Measurements from ENCODE around the gene ADA.

The ADA gene

GRCh38 chr20:44637042-44637441, 14.5 kb downstream of the ADA start:
- no peak for TF ChIP-seq CTCF (IDR thresholded peaks at IDR 0.05; ENCODE audit: insufficient read depth, missing control alignments)
- FAIRE-seq (no peak), DNase-seq (ENCODE audit: insufficient read length, low spot score) (no peak)

DNA sequence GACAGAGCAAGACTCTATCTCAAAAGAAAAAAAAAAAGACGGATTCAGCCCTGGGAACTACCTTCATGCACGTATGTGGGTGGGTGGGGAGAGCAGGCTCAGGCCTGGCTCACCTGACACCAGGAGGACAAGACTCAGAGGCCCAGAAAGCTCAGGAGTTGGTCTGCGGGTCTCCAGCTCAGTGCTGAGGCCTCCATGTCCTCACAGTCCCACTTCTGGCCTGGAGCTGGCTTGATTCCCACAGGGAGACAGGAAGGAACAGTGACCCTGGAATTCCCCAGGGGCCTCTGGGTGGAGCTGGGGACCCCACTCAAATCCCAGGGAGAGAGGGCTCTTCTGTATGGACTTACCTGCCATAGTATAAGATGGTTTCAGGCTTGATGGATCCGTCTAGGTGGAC, 15.6 kb downstream of the ADA start:
- no peak for TF ChIP-seq CTCF (IDR thresholded peaks at IDR 0.05; ENCODE audit: insufficient read depth, missing control alignments)
- DNase-seq (ENCODE audit: insufficient read length, low spot score), result no peak
- no peak for FAIRE-seq

- no peak for TF ChIP-seq CTCF (IDR thresholded peaks at IDR 0.05; ENCODE audit: insufficient read depth, missing control alignments)
- DNase-seq (ENCODE audit: insufficient read length, low spot score), result no peak
- FAIRE-seq, result no peak
Observed at GRCh38 chr20:44633872-44634600, 17.5 kb downstream of the ADA start.

DNA sequence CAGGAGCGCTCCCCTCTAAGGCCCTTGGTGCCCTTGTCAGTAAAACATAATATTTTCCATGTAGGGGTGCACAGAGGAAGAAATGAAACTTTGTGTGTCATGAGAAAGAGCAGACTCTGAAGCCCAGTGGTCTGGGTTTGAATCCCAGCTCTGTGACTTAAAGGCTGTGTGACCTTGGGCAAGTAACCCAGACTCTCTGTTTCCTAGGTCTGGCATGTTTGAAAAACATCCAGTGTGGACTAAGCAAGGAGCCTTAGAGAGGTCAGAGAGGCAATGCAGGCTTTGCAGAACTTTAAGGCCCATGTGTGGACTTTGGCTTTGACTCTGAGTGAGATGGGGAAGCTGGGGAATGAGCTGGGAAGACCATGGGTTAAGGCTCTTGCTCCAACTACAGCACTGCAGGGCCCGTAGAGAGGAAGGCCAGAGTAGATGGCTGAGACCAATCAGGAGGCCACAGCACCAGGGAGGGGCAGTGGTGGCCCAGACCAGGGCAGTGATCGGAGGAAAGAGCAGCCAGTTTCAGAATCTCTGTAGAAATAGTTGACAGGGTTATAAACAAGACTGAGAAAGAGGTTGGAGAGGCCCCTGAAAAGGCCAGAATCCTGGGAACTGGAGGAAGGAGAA, 18.2 kb downstream of the ADA start:
- no peak for TF ChIP-seq CTCF (IDR thresholded peaks at IDR 0.05; ENCODE audit: insufficient read depth, missing control alignments)
- DNase-seq (ENCODE audit: insufficient read length, low spot score) (no peak), FAIRE-seq (no peak)

- no peak for DNase-seq (ENCODE audit: insufficient read length, low spot score)
- no peak for TF ChIP-seq CTCF (IDR thresholded peaks at IDR 0.05; ENCODE audit: insufficient read depth, missing control alignments)
- FAIRE-seq, result no peak
Observed at GRCh38 chr20:44632103-44632752, 19.3 kb downstream of the ADA start.

GRCh38 chr20:44630297-44630696, 21.2 kb downstream of the ADA start:
- no peak for DNase-seq (ENCODE audit: insufficient read length, low spot score)
- TF ChIP-seq CTCF (IDR thresholded peaks at IDR 0.05; ENCODE audit: insufficient read depth, missing control alignments), result no peak
- no peak for FAIRE-seq

DNA sequence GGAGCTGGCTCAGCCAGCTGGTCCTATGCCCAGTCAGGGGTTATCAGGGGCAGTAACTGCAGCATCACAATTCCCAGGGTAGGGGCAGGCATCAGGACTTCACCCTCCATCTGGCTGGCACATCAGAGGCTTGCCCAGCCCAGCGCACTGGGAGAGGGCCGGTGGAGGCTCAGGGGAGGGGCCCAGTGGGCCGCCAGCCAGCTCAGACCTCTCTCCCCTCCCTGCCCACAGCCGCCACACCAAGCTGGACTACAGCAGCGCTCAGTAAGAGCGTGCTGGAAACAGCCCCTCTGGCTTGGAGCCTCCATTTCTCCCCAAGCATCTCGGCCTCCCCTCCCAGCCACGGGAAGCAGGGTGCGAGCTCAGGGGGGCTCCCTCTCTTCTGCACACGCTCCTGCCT, 22.0 kb downstream of the ADA start:
- no peak for DNase-seq (ENCODE audit: insufficient read length, low spot score)
- no peak for TF ChIP-seq CTCF (IDR thresholded peaks at IDR 0.05; ENCODE audit: insufficient read depth, missing control alignments)
- no peak for FAIRE-seq

Measured in D721Med (cell line).